ENCODE measurements around the gene TOX2.

GRCh38 chr20:43993560-43993959 is 78.9 kb downstream of the TOX2 start:
- TF ChIP-seq CTCF (IDR thresholded peaks at IDR 0.05) (no peak), POLR2A (IDR thresholded peaks at IDR 0.05) (no peak)
